Upper lobe of left lung (tissue), 6 donors: ENCODE results near the gene INPPL1. TPM values are rescaled to one million over a fixed set of nuclear protein-coding genes. Genes with fewer than 3 reads are reported as not detected.
"Not testable (repeated sequence)": the region's sequence is repeated elsewhere in the genome, so short reads cannot be mapped to it uniquely, and the experiment has no call there.

Experiments
- ATAC-seq, 2 donors: fragments of 200-7000 bp; cut with Tn5 transposase; one replicate each; pipeline ENCODE4 v1.9.1; 2022; ENCODE audit warnings: mild to moderate bottlenecking in 2 of 2, moderate library complexity in 2 of 2; ENCODE audit not compliant: low FRiP score in 2 of 2
- DNase-seq, 2 donors: peaks; one replicate each; pipeline ENCODE4 v3.0.0-alpha.2; 2019 to 2020
- H3K27ac ChIP-seq, 4 donors: fragments of 200-600 bp; sonication (generic); one replicate each; pipeline ENCODE4 v1.5.1; 2016 to 2019
- H3K27me3 ChIP-seq, 4 donors: fragments of 200-600 bp; sonication (generic); one replicate each; pipeline ENCODE4 v1.5.1; 2017 to 2019
- H3K36me3 ChIP-seq, 4 donors: fragments of 200-600 bp; sonication (generic); one replicate each; pipeline ENCODE4 v1.5.1; 2016 to 2019
- H3K4me1 ChIP-seq, 4 donors: fragments of 200-600 bp; sonication (generic); one replicate each; pipeline ENCODE4 v1.5.1; 2018 to 2019
- H3K4me3 ChIP-seq, 4 donors: fragments of 200-600 bp; sonication (generic); one replicate each; pipeline ENCODE4 v1.5.1; 2017 to 2019; ENCODE audit warnings: mild to moderate bottlenecking in 2 of 4, moderate library complexity in 1 of 4
- H3K9me3 ChIP-seq, 4 donors: fragments of 200-600 bp; sonication (generic); one replicate each; pipeline ENCODE4 v1.5.1; 2018 to 2019
- EP300 ChIP-seq, 4 donors: sonication (generic); formaldehyde crosslinking; IDR thresholded peaks; one replicate each; pipeline ENCODE4 v1.5.1; 2017; ENCODE audit warnings: antibody characterized with exemption in 4 of 4, control low read depth in 2 of 4
- POLR2A ChIP-seq, 4 donors: fragments of 450-650 bp; IDR thresholded peaks; one replicate each; pipeline ENCODE4 v1.5.1; 2016 to 2017; ENCODE audit warnings: antibody characterized with exemption in 4 of 4, mild to moderate bottlenecking in 2 of 4
- POLR2AphosphoS5 ChIP-seq, 2 donors: sonication (generic); formaldehyde crosslinking; IDR thresholded peaks; one replicate each; pipeline ENCODE4 v1.5.1; 2017; ENCODE audit warnings: antibody characterized with exemption in 2 of 2
- WGBS, 2 donors: methylation state at CpG; one replicate each; pipeline ENCODE4 v1.1.5; 2017 to 2018; 5-methylcytosine and 5-hydroxymethylcytosine counted together
- total RNA-seq, 6 donors: library from RNA; depleted of rRNA in 4 of 6; stranded (reverse); fragments of >200 nt in 4 of 6; gene quantifications; one replicate each; pipeline versions ENCODE4 v1.1.0 to v1.2.1, GENCODE V29; 2016 to 2021
- TF ChIP-seq, protein P1 (sequence below), 6 experiments: fragments of 450-650 bp in 4 of 6; fragments of 200-600 bp in 2 of 6; sonication (generic) in 2 of 6; IDR thresholded peaks; one replicate each; pipeline ENCODE4 v1.5.1; 2016 to 2019; ENCODE audit warnings: antibody characterized with exemption in 6 of 6
- donor health status: DM: no; HTN: no; CAD: no; lungs with moderate emphysema.
- donor health status: DM: no; HTN: yes; CAD: no; lungs with severe emphysema.

The INPPL1 gene
- total RNA-seq, 6 donors from 2014 or later = 84.0 to 383 (median 180) TPM

DNA sequence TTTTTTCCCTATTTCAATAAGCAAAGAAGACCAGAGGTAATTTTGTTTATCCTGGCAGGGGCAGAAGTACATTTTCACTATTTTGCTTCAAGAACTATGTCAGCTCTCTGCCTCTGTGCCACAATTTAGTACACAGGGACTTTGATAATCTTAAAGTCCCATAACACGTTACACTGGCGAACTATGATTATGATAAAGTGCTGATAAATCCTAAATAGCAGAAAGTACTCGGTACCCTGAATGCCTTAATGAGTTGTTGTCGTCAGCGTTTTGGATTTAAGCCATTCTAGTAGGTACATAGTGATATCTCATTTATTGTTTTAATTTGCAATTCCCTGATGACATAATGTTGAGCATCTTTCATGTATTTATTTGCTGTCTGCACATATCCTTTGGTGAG lies 36.0 kb downstream of the INPPL1 start:
- H3K36me3 ChIP-seq = no peaks in the 10 kb centered on the region
- TF ChIP-seq, protein P1, sequence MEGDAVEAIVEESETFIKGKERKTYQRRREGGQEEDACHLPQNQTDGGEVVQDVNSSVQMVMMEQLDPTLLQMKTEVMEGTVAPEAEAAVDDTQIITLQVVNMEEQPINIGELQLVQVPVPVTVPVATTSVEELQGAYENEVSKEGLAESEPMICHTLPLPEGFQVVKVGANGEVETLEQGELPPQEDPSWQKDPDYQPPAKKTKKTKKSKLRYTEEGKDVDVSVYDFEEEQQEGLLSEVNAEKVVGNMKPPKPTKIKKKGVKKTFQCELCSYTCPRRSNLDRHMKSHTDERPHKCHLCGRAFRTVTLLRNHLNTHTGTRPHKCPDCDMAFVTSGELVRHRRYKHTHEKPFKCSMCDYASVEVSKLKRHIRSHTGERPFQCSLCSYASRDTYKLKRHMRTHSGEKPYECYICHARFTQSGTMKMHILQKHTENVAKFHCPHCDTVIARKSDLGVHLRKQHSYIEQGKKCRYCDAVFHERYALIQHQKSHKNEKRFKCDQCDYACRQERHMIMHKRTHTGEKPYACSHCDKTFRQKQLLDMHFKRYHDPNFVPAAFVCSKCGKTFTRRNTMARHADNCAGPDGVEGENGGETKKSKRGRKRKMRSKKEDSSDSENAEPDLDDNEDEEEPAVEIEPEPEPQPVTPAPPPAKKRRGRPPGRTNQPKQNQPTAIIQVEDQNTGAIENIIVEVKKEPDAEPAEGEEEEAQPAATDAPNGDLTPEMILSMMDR (IDR thresholded peaks at IDR 0.05) = no peak
- TF ChIP-seq EP300 (IDR thresholded peaks at IDR 0.05) = no peak
- TF ChIP-seq POLR2A (IDR thresholded peaks at IDR 0.05) = no peak
- TF ChIP-seq POLR2AphosphoS5 (IDR thresholded peaks at IDR 0.05) = no peak
- H3K27me3 ChIP-seq = no peaks in the 10 kb centered on the region
- DNase-seq = no peak
- H3K4me1 ChIP-seq = no peaks in the 10 kb centered on the region
- 65 to 75% methylated on average over 5 of the region's 5 CpGs for WGBS, 2 donors
- no peak for ATAC-seq
- no peak overlapping the region for H3K27ac ChIP-seq
- no peaks in the 10 kb centered on the region for H3K9me3 ChIP-seq
- H3K4me3 ChIP-seq = no peak overlapping the region

GRCh38 chr11:72263361-72263760 lies 38.8 kb downstream of the INPPL1 start:
- no peak for ATAC-seq
- no peaks in the 10 kb centered on the region for H3K4me1 ChIP-seq
- H3K27me3 ChIP-seq = no peaks in the 10 kb centered on the region
- DNase-seq = no peak
- H3K4me3 ChIP-seq = no peak overlapping the region
- H3K9me3 ChIP-seq = no peaks in the 10 kb centered on the region
- no peak for TF ChIP-seq EP300 (IDR thresholded peaks at IDR 0.05)
- TF ChIP-seq POLR2A (IDR thresholded peaks at IDR 0.05) = no peak
- TF ChIP-seq, protein P1 (IDR thresholded peaks at IDR 0.05) = no peak
- TF ChIP-seq POLR2AphosphoS5 (IDR thresholded peaks at IDR 0.05) = no peak
- no peaks in the 10 kb centered on the region for H3K36me3 ChIP-seq
- 60 to 67% methylated on average over 4 of the region's 4 CpGs for WGBS, 2 donors
- no peak overlapping the region for H3K27ac ChIP-seq

- Histone ChIP-seq H3K4me1 (no peaks in the 10 kb centered on the region), H3K27me3 (no peaks in the 10 kb centered on the region), H3K9me3 (no peaks in the 10 kb centered on the region), H3K4me3 (no peak overlapping the region), H3K27ac (no peak overlapping the region), H3K36me3 (no peaks in the 10 kb centered on the region)
- TF ChIP-seq, protein P1 (IDR thresholded peaks at IDR 0.05) = no peak
- TF ChIP-seq POLR2A (IDR thresholded peaks at IDR 0.05) (no peak), EP300 (IDR thresholded peaks at IDR 0.05) (no peak), POLR2AphosphoS5 (IDR thresholded peaks at IDR 0.05) (no peak)
- ATAC-seq (no peak), DNase-seq (no peak)
These were observed 41.4 kb downstream of the INPPL1 start for GRCh38 chr11:72265951-72266350.

- not testable (repeated sequence) for ATAC-seq
These were observed 42.4 kb downstream of the INPPL1 start for GRCh38 chr11:72266960-72267359.

GRCh38 chr11:72267956-72268617 lies 43.5 kb downstream of the INPPL1 start:
- H3K27me3 ChIP-seq = no peaks in the 10 kb centered on the region
- no peaks in the 10 kb centered on the region for H3K9me3 ChIP-seq
- H3K4me1 ChIP-seq = no peaks in the 10 kb centered on the region
- TF ChIP-seq POLR2A (IDR thresholded peaks at IDR 0.05) = no peak
- TF ChIP-seq, protein P1 (IDR thresholded peaks at IDR 0.05) = no peak
- TF ChIP-seq EP300 (IDR thresholded peaks at IDR 0.05) = no peak
- TF ChIP-seq POLR2AphosphoS5 (IDR thresholded peaks at IDR 0.05) = no peak
- WGBS, 2 donors = 85 to 88% methylated on average over 2 of the region's 2 CpGs
- no peak overlapping the region for H3K4me3 ChIP-seq
- H3K36me3 ChIP-seq = no peaks in the 10 kb centered on the region
- DNase-seq (no peak), ATAC-seq (no peak)
- H3K27ac ChIP-seq = no peak overlapping the region

More at GRCh38 chr11:72266960-72267359, 42.4 kb downstream of the INPPL1 start:
- 49 to 60% methylated on average over 5 of the region's 5 CpGs for WGBS, 2 donors
- H3K9me3 ChIP-seq, H3K4me1 ChIP-seq, DNase-seq, H3K27me3 ChIP-seq, H3K36me3 ChIP-seq, H3K4me3 ChIP-seq, H3K27ac ChIP-seq: not testable (repeated sequence)
